ENCODE results near the gene ARHGAP26.

GRCh38 chr5:143134900-143135299 is 364.7 kb downstream of the ARHGAP26 start:
- TF ChIP-seq CTCF (IDR thresholded peaks at IDR 0.05) (no peak), POLR2A (IDR thresholded peaks at IDR 0.05) (no peak)
